Ovary (tissue), 9 donors: ENCODE data around the gene SAFB2. TPM values are rescaled to one million over a fixed set of nuclear protein-coding genes. Genes with fewer than 3 reads are reported as not detected.

Experiments used
- DNase-seq, 5 donors: peaks; one replicate each; pipeline ENCODE4 v3.0.0-alpha.2; 2019 to 2020
- H3K27ac ChIP-seq, 2 donors: fragments of 200-600 bp; one replicate each; pipeline versions ENCODE4 v1.5.1 to v1.8.0; 2019 to 2022
- H3K27me3 ChIP-seq: fragments of 200-600 bp; one replicate; pipeline ENCODE4 v1.8.0; 2022
- H3K36me3 ChIP-seq: fragments of 200-600 bp; sonication (generic); one replicate; pipeline ENCODE4 v1.5.1; 2019
- H3K4me1 ChIP-seq: one replicate; pipeline ENCODE4 v1.8.1; 2013; ENCODE audit warnings: mild to moderate bottlenecking, moderate library complexity; ENCODE audit not compliant: insufficient read depth
- H3K4me3 ChIP-seq: fragments of 200-600 bp; sonication (generic); one replicate; pipeline ENCODE4 v1.5.1; 2017
- H3K9me3 ChIP-seq, 2 donors: fragments of 200-600 bp in 1 of 2; sonication (generic) in 1 of 2; one replicate each; pipeline versions ENCODE4 v1.5.1 to v1.8.1; 2013 to 2019; ENCODE audit warnings: mild to moderate bottlenecking in 1 of 2, moderate library complexity in 1 of 2
- CTCF ChIP-seq, 3 donors: fragments of 450-650 bp in 2 of 3; fragments of 200-600 bp in 1 of 3; IDR thresholded peaks; one replicate each; pipeline versions ENCODE4 v1.5.1 to v1.8.0; 2016 to 2022; ENCODE audit warnings: antibody characterized with exemption in 3 of 3, mild to moderate bottlenecking in 1 of 3
- EP300 ChIP-seq: sonication (generic); formaldehyde crosslinking; IDR thresholded peaks from one replicate; pipeline ENCODE4 v1.6.1; 2017; ENCODE audit warnings: antibody characterized with exemption
- POLR2A ChIP-seq: fragments of 450-650 bp; IDR thresholded peaks from one replicate; pipeline ENCODE4 v1.6.1; 2017; ENCODE audit warnings: antibody characterized with exemption, mild to moderate bottlenecking, moderate library complexity
- WGBS, 3 donors: extraction: QIAGEN DNeasy Blood & Tissue Kit in 1 of 3; methylation state at CpG; one replicate each; pipeline versions ENCODE4 v1.1.5 to v1.1.7; 2013 to 2017; 5-methylcytosine and 5-hydroxymethylcytosine counted together
- intact Hi-C, 4 donors: fragments of 100-400 bp; cut with DNase I; formaldehyde crosslinking; loops; one replicate each; pipeline versions ENCODE4 v1.11.0 to v1.15.1; 2022 to 2023
- polyA plus RNA-seq, 2 donors: library from polyadenylated mRNA; stranded (reverse); fragments of 200-250 nt in 1 of 2; fragments of 350-450 nt in 1 of 2; fragmentation: Illumina TruSeq in 1 of 2; extraction: RNeasy Lipid Tissue Mini Kit (QIAGEN cat#74804) in 1 of 2; gene quantifications; one replicate each; pipeline ENCODE4 v1.2.3, GENCODE V29; 2013 to 2014
- small RNA-seq: library from RNA; depleted of rRNA; stranded (forward); fragments of <200 nt; gene quantifications from one replicate; pipeline ENCODE3, GENCODE V24; 2016
- total RNA-seq, 7 donors: library from RNA; depleted of rRNA in 2 of 7; stranded (reverse); fragments of >200 nt in 2 of 7; fragmentation: NEBNext Ultra II Directional in 3 of 7; extraction: Animal tissue kit (Norgen Biotek cat#: 25700) in 3 of 7; gene quantifications; one replicate each; pipeline versions ENCODE4 v1.1.0 to v1.2.4, GENCODE V29; 2016 to 2023
- donor health status: DM: no; HTN: no; CAD: no; lungs with moderate emphysema.
- donor health status: DM: no; HTN: no; CAD: no.
- donor health status: Bipolar disorder and iron deficiency.
- donor health status: DM: yes; HTN: yes; CAD: no.
- donor health status: DM: no; HTN: no; CAD: no.
- donor health status: DM: yes; HTN: yes; CAD: no.

SAFB2 gene
- total and polyA plus RNA-seq, 9 donors: 51.3 to 173 (median 107) TPM

GRCh38 chr19:5541456-5541855, 81.1 kb downstream of the SAFB2 start:
- DNase-seq: no peak
- Histone ChIP-seq H3K4me1 (peaks cover 2% of the 10 kb centered on the region), H3K27ac (no peak overlapping the region), H3K27me3 (no peaks in the 10 kb centered on the region), H3K36me3 (no peaks in the 10 kb centered on the region), H3K4me3 (no peak overlapping the region), H3K9me3 (no peaks in the 10 kb centered on the region)
- no peak for TF ChIP-seq CTCF (IDR thresholded peaks at IDR 0.05)
- TF ChIP-seq EP300: no peak
- no peak for TF ChIP-seq POLR2A
- intact Hi-C loops: no loop called here
- WGBS, 3 donors: 25 to 46% (median 26%) methylated on average over 7 of the region's 7 CpGs

- H3K9me3 ChIP-seq: no peaks in the 10 kb centered on the region
- DNase-seq: no peak
- no peak for TF ChIP-seq POLR2A
- no peak for TF ChIP-seq CTCF (IDR thresholded peaks at IDR 0.05)
- no peak for TF ChIP-seq EP300
- H3K27me3 ChIP-seq: no peaks in the 10 kb centered on the region
- H3K27ac ChIP-seq: no peak overlapping the region
- no peak overlapping the region for H3K4me3 ChIP-seq
- intact Hi-C loops: no loop called here
- 85 to 91% (median 91%) methylated on average over 10 of the region's 10 CpGs for WGBS, 3 donors
- H3K4me1 ChIP-seq: peaks cover 2% of the 10 kb centered on the region
- no peaks in the 10 kb centered on the region for H3K36me3 ChIP-seq
These were observed 82.4 kb downstream of the SAFB2 start for GRCh38 chr19:5540208-5540607.

GRCh38 chr19:5537870-5538269, 84.7 kb downstream of the SAFB2 start:
- intact Hi-C loops: no loop called here

More at GRCh38 chr19:5537870-5538269, 84.7 kb downstream of the SAFB2 start:
- Histone ChIP-seq H3K9me3 (peaks cover 0 to 9% of the 10 kb centered on the region in 2 donors), H3K4me1 (peaks cover 2% of the 10 kb centered on the region), H3K36me3 (no peaks in the 10 kb centered on the region), H3K27ac (no peak overlapping the region), H3K4me3 (no peak overlapping the region), H3K27me3 (no peaks in the 10 kb centered on the region)
- TF ChIP-seq POLR2A (no peak), EP300 (no peak), CTCF (IDR thresholded peaks at IDR 0.05) (no peak)
- WGBS, 3 donors: 77 to 88% (median 81%) methylated on average over 12 of the region's 12 CpGs
- DNase-seq: no peak

Small RNA genes within 50 kb of the gene (small RNA-seq; reads per million reads assigned to genes)
- not detected for gene SNRPEP4

Other genes starting within 250 kb of the SAFB2 start
- gene ZNRF4, start 167.4 kb downstream of the SAFB2 start, total RNA-seq: not detected
- gene ZNRF4, start 167.4 kb downstream of the SAFB2 start, polyA plus RNA-seq: not detected
- gene TINCR, start 54.8 kb downstream of the SAFB2 start, total RNA-seq: 1 to 10 TPM in 2 of 7 donors, under 1 TPM in 5; 0.11 to 3.4 (median 0.48) TPM
- gene TINCR, start 54.8 kb downstream of the SAFB2 start, polyA plus RNA-seq: under 1 TPM; 0.18 to 0.35 TPM
- 100 to 1,000 TPM in 1 of 7 donors, 10 to 100 TPM in 6; 66.9 to 108 (median 88.7) TPM for gene SAFB, start 307 bp upstream of the SAFB2 start, total RNA-seq
- gene SAFB, start 307 bp upstream of the SAFB2 start, polyA plus RNA-seq: 10 to 100 TPM; 64.1 to 72.5 TPM
- gene MICOS13, start 57.7 kb upstream of the SAFB2 start, total RNA-seq: 10 to 100 TPM; 25.7 to 48.7 (median 44.2) TPM
- 10 to 100 TPM in 1 of 2 donors, 1 to 10 TPM in 1; 5.2 to 47.3 TPM for gene MICOS13, start 57.7 kb upstream of the SAFB2 start, polyA plus RNA-seq
- 10 to 100 TPM in 2 of 7 donors, 1 to 10 TPM in 5; 3.1 to 20.7 (median 8.5) TPM for gene HSD11B1L, start 58.3 kb upstream of the SAFB2 start, total RNA-seq
- gene HSD11B1L, start 58.3 kb upstream of the SAFB2 start, polyA plus RNA-seq: 10 to 100 TPM in 1 of 2 donors, 1 to 10 TPM in 1; 3.5 to 10.6 TPM
- 1,000 to 10,000 TPM; 1,413 to 2,353 (median 1,897) TPM for gene RPL36, start 67.5 kb upstream of the SAFB2 start, total RNA-seq
- gene RPL36, start 67.5 kb upstream of the SAFB2 start, polyA plus RNA-seq: 1,000 to 10,000 TPM in 1 of 2 donors, 100 to 1,000 TPM in 1; 318 to 2,904 TPM
- gene LONP1, start 97.4 kb upstream of the SAFB2 start, total RNA-seq: 10 to 100 TPM; 33.9 to 77.2 (median 56.1) TPM
- gene LONP1, start 97.4 kb upstream of the SAFB2 start, polyA plus RNA-seq: 10 to 100 TPM; 25.5 to 36.5 TPM
- gene CATSPERD, start 97.9 kb upstream of the SAFB2 start, total RNA-seq: 1 to 10 TPM in 1 of 7 donors, under 1 TPM in 1, not detected in 5; 0.67 to 4.5 TPM
- gene CATSPERD, start 97.9 kb upstream of the SAFB2 start, polyA plus RNA-seq: not detected
- gene PRR22, start 162.0 kb upstream of the SAFB2 start, total RNA-seq: 1 to 10 TPM in 5 of 7 donors, under 1 TPM in 2; 0.24 to 3.8 (median 2.3) TPM
- 1 to 10 TPM in 1 of 2 donors, not detected in 1; 1.6 TPM for gene PRR22, start 162.0 kb upstream of the SAFB2 start, polyA plus RNA-seq
- 10 to 100 TPM; 29.3 to 50.1 (median 39.9) TPM for gene DUS3L, start 168.4 kb upstream of the SAFB2 start, total RNA-seq
- 10 to 100 TPM in 1 of 2 donors, 1 to 10 TPM in 1; 1.2 to 39.7 TPM for gene DUS3L, start 168.4 kb upstream of the SAFB2 start, polyA plus RNA-seq
- gene NRTN, start 182.3 kb upstream of the SAFB2 start, total RNA-seq: 1 to 10 TPM in 2 of 7 donors, under 1 TPM in 2, not detected in 3; 0.38 to 2.8 (median 1.3) TPM
- under 1 TPM in 1 of 2 donors, not detected in 1; 0.11 TPM for gene NRTN, start 182.3 kb upstream of the SAFB2 start, polyA plus RNA-seq
- 1 to 10 TPM in 1 of 7 donors, under 1 TPM in 3, not detected in 3; 0.11 to 2.6 (median 0.38) TPM for gene FUT6, start 216.9 kb upstream of the SAFB2 start, total RNA-seq
- gene FUT6, start 216.9 kb upstream of the SAFB2 start, polyA plus RNA-seq: not detected
- 1 to 10 TPM in 1 of 7 donors, under 1 TPM in 4, not detected in 2; 0.11 to 1.8 (median 0.18) TPM for gene FUT3, start 228.7 kb upstream of the SAFB2 start, total RNA-seq
- under 1 TPM in 1 of 2 donors, not detected in 1; 0.04 TPM for gene FUT3, start 228.7 kb upstream of the SAFB2 start, polyA plus RNA-seq
- under 1 TPM in 3 of 7 donors, not detected in 4; 0.15 to 0.23 (median 0.22) TPM for gene FUT5, start 247.8 kb upstream of the SAFB2 start, total RNA-seq
- not detected for gene FUT5, start 247.8 kb upstream of the SAFB2 start, polyA plus RNA-seq